ENCODE measurements around the gene ELK3.

ELK3 gene

GRCh38 chr12:96215919-96216273, 21.7 kb downstream of the ELK3 start:
- no peak for DNase-seq

- peak; percentile 70 for DNase-seq
Measured at GRCh38 chr12:96218989-96219678, 25.0 kb downstream of the ELK3 start.

- DNase-seq, result peak; percentile 56
Measured at GRCh38 chr12:96219700-96220206, 25.6 kb downstream of the ELK3 start.

GRCh38 chr12:96220902-96221301, 26.7 kb downstream of the ELK3 start:
- no peak for DNase-seq

GRCh38 chr12:96221391-96221790, 27.2 kb downstream of the ELK3 start:
- no peak for DNase-seq

- no peak for DNase-seq
Measured at GRCh38 chr12:96223411-96224218, 29.4 kb downstream of the ELK3 start.

GRCh38 chr12:96224219-96224615, 30.0 kb downstream of the ELK3 start:
- DNase-seq, result no peak

GRCh38 chr12:96225044-96225855, 31.1 kb downstream of the ELK3 start:
- DNase-seq, result no peak

GRCh38 chr12:96225994-96226399, 31.8 kb downstream of the ELK3 start:
- no peak for DNase-seq

- DNase-seq, result no peak
Measured at GRCh38 chr12:96226401-96226800, 32.2 kb downstream of the ELK3 start.

GRCh38 chr12:96226801-96227348, 32.7 kb downstream of the ELK3 start:
- DNase-seq, result no peak

GRCh38 chr12:96227365-96228106, 33.4 kb downstream of the ELK3 start:
- DNase-seq, result no peak

GRCh38 chr12:96228566-96229248, 34.5 kb downstream of the ELK3 start:
- no peak for DNase-seq

- no peak for DNase-seq
Measured at GRCh38 chr12:96230646-96231045, 36.5 kb downstream of the ELK3 start.

- no peak for DNase-seq
Measured at GRCh38 chr12:96233168-96233567, 39.0 kb downstream of the ELK3 start.

GRCh38 chr12:96233939-96234461, 39.8 kb downstream of the ELK3 start:
- DNase-seq, result no peak

- no peak for DNase-seq
Measured at GRCh38 chr12:96234591-96235483, 40.7 kb downstream of the ELK3 start.

- no peak for DNase-seq
Measured at GRCh38 chr12:96235484-96235826, 41.3 kb downstream of the ELK3 start.

GRCh38 chr12:96236221-96236822, 42.1 kb downstream of the ELK3 start:
- DNase-seq, result no peak

GRCh38 chr12:96237035-96237434, 42.9 kb downstream of the ELK3 start:
- no peak for DNase-seq

Measured in NCI-H526 treated with DMSO at 0.1 percent for 48 hours (cell line).